Fibroblast of pulmonary artery (primary cell): ENCODE data around the gene SNX33.
A peak's percentile ranks its signal among the peaks of the same experiment; 100 is the strongest.

Source experiments
- DNase-seq: peaks from one replicate; pipeline ENCODE4 v3.0.0-alpha.2; 2010; ENCODE audit warnings: low read depth
- H3K4me3 ChIP-seq: replicated peaks from 2 replicates; pipeline ENCODE4 v1.5.1; 2011; ENCODE audit warnings: low read depth, mild to moderate bottlenecking, control low read depth, low read length, moderate library complexity
- TF ChIP-seq, protein P1 (sequence below): IDR thresholded peaks from 2 replicates; pipeline ENCODE4 v1.5.1; 2011; ENCODE audit warnings: mild to moderate bottlenecking, control low read depth, low read length, inconsistent platforms; ENCODE audit errors: missing control alignments

The SNX33 gene

DNA sequence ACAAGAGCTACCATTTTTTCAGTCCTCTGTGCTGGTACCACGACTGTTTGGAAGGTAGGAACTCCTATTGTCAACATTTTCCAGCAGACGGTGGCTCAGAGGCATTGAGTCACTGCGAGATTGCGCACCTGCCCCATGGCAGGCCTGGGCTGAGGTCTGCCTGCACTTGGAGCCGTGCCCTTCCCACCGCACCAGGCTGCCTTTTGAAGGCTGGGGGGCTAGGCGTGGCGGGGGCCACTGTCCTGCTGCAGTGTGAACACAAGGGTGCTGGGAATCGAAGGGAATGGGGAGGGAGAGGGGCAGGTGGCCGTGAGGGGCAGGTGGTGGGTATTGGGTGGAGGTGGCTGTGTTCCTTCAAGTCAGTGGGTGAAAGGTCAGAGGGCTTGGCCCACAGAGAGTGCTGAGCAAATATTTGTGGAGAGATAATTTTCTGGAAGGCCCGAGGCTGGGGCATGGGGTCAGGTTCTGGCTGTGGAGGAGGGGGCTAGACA, 16.3 kb downstream of the SNX33 start:
- TF ChIP-seq, protein P1, sequence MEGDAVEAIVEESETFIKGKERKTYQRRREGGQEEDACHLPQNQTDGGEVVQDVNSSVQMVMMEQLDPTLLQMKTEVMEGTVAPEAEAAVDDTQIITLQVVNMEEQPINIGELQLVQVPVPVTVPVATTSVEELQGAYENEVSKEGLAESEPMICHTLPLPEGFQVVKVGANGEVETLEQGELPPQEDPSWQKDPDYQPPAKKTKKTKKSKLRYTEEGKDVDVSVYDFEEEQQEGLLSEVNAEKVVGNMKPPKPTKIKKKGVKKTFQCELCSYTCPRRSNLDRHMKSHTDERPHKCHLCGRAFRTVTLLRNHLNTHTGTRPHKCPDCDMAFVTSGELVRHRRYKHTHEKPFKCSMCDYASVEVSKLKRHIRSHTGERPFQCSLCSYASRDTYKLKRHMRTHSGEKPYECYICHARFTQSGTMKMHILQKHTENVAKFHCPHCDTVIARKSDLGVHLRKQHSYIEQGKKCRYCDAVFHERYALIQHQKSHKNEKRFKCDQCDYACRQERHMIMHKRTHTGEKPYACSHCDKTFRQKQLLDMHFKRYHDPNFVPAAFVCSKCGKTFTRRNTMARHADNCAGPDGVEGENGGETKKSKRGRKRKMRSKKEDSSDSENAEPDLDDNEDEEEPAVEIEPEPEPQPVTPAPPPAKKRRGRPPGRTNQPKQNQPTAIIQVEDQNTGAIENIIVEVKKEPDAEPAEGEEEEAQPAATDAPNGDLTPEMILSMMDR, result no peak
- no peak overlapping the region for H3K4me3 ChIP-seq
- no peak for DNase-seq

DNA sequence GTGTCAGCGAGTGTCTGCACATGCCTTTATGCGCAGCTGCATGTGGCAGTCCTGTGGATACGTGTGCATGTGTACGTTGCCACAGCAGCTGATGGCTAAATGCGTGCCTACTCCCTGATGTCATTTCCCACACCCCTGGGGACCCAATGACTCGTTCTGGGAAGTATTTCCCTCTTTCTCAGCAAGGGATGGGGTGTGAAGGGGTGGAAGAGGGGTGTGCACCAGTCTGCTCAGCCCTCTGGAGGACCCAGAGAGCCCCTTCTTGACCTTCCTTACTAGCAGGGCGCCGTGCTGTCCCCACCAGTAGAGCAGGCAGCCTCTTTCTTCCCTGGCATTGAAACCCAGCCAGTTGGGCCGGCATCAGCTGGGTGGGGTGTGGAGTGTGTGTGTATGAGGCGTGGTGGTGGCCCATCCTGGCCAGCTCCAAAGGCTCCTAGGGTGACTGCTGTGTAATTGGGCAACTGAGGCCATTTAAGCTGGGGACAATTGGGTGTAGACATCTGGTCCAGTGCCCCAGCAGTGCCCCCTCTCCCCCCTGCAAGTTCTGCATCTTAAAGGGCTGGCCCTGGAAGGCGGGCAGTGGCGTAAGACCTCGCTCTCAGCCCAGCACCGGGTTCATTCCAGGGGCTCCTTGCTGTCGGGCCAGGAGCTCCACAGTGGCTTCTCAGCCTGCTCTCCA, 19.2 kb downstream of the SNX33 start:
- H3K4me3 ChIP-seq, result no peak overlapping the region
- peak; percentile 99 for DNase-seq
- TF ChIP-seq, protein P1, result no peak

DNA sequence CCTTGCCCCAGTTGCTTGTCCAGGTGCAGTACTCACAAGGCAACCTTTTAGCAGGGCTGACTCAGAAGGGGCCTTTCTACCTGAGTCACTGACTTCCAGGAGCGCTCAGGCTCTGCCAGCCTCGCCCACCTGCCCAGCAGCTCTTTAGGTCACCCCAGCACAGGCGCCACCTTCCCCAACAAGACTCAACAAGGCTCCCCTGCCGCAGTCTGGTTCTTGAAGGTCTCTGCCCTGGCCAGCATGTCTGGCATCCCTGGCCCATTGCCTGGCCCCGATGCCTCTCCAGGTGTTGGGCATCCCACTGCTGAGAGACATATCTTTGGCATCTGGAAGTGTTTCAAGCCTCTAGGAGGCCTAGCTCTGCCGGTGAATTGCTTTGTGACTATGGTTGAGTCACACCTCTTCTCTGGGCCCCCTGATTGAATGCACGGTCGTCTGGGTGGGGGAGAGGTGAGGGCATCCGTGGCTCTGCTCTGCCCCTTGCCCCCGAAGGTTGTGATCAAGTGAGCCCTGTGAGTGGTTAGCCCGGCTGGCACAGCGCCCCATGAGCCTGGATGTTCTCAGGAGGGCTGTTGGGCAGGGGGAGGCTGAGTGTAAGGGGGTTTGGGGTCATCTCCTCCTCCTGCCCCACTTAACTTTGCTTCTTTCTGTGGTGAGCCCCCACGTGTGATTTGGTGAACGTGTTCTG, 21.6 kb downstream of the SNX33 start:
- H3K4me3 ChIP-seq, result no peak overlapping the region
- DNase-seq, result peak; percentile 22
- TF ChIP-seq, protein P1, result no peak

DNA sequence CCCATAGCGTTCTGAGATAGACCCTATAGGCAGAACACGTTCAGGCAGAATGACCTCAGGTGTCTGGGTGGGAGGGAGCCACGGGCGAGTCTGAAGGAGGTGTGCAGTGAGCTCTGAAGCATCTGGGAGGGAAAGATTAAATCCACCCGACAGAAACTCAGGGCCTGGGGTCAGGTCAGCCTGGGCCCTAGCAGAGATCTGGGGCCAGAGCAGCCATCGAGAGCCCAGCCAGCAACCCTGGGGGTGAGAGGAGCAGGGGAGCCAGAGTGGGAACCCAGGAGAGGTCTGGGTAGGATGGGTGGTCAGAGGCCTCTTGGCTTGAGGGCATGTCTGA, 22.1 kb downstream of the SNX33 start:
- H3K4me3 ChIP-seq, result no peak overlapping the region
- DNase-seq, result no peak
- TF ChIP-seq, protein P1, result no peak

DNA sequence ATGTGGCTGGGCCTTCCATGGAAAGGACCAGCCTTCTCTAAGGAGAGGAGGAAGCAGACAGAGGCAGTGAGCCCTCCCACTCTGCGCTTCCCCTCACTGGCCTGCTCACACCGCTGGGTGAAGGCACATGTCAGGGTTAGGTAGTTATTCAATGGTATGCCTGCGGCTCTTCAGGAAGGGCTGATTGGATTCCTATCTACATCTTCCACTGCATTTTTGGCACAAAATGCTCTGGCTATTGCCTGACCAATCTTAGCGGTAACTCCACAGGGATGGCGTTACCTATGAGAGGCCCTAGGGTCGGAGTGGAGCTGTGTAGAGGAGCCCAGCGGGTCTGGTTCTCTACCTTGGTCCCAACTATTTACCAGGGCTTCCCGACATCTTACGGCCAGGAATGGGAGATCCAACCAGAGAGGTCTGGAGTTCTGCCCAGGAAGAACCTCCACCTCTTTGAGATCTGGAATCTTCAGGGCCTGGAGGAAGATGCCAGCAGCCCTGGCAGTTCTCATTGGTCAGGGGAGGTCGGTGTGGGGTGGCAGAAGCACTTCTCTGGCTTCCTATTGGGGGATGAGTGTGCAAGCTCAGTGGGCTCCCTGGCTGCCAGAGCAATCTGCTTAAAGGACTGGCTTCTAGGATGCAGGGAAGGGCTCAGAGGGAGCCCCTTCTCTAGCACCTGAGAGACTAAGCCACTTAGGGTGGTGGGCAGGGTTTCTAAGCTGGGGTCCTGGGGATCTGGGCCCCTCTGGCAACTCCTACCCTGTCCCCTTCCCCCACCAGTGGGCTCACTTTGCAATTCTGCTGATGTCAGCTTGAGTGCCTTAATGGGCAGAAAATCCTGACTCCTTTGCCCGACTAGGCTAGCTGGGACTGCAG, 24.3 kb downstream of the SNX33 start:
- TF ChIP-seq, protein P1, result no peak
- no peak overlapping the region for H3K4me3 ChIP-seq
- DNase-seq, result peak; percentile 23

DNA sequence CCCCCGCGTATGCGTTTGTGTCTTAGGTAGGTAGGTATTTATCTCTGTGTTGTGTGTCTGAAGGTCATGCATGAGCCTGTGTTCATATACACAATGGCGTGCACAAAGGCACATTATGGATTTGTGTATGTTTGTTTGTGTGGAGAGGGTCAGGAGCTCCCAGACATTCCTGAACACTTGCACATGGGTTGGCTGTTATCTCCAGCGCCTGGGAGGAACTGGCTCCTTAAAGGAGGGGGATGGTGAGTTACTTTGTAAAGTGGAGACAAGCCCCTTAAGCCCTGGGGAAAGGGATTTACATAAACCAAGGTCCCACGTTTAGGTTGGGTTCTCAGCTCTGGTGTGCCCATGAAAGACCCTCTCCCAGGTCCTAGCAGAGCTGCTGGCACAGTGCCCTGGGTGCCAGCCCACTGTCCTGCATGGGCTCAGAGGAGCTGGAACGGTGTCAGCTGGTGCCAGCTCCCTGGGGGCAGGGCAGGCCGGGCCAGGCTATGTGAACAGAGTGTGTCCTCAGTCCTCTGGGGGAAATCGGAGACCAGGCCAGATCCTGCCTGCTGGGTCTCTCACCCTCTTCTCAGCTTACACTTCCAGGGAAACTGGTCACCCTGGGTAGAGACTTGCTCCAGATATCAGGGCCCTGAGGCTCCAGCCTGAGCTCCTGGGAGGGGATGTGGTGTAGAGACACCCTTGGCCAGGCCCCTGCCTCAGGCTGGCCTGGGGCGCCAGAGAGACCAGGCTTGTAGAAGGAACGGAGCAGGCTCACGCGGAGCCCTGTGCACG, 25.1 kb downstream of the SNX33 start:
- TF ChIP-seq, protein P1, result no peak
- peak; percentile 87 for DNase-seq

More for the DNA sequence above, 25.1 kb downstream of the SNX33 start:
- H3K4me3 ChIP-seq, result peak overlapping the region; percentile 1
